GM21825 (cell line): ENCODE measurements around the gene TDO2.

ENCODE experiments used
- ATAC-seq: cut with Tn5 transposase; IDR thresholded peaks from one replicate; pipeline ENCODE4 v1.9.1; 2021; ENCODE audit warnings: mild to moderate bottlenecking, moderate library complexity; ENCODE audit not compliant: unreplicated experiment

TDO2 gene

DNA sequence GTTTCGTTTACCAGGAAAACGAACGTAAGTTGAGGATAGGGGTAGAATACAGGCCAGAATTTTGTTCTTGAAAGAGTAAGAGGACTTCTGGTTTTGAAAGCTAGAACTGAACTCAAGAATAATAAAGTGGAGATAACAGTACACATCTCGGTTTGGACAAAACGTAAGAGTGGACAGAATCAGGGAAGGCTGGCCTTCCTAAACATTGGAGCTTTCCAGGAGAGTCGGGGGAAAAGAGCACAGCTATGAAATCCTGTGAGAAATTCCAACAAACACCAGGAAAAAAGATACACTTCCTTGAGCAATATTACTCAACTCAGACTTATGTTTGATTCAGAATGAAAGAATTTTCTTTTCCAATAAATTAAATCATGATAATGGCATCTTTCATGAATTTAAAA, 49.0 kb downstream of the TDO2 start:
- no peak for ATAC-seq

DNA sequence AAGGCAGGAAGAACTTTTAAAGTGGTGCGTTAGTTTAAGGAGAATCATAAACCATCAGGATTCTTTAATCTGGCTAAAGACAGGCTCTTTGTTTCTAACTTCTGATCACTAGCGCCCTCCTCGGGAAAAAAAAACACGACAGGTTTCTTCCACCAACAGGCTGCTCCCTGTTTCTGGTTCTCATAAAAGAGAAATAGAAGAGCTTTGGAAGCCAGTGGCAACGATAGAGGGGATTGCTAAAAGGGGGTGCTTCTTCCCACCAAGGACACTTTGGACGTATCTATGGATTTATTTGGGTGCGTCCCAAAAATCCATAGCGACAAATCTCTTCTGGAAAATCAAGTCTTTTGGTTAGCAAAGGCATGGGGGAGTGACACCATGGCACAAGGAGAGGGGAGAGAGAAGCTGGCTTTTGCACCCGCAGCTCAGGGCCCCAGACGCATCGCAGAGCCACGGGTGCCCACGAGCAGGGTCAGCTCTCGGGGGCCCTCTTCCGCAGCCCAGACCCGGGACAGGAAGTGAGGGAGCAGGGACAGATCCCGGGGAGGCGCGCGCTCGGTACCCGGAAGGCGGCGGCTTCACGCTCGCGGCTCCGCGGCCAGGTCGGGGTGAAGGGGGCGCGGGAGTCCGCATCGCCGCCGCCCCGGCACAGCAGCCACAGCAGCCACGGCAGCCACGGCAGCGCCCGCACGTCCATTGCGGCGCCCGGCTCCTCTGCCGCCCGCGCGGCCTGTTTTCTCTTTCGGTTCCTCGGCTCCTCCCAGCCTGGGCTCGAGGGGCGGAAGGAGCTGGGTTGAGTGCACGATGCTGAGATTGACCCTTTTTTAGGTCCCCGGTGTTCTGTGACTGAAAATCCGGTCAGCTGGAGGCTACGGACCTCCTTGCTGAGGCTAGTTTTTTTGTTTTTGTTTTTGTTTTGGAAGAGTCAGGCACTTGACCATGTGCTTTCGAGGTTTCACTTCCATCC, 49.9 kb downstream of the TDO2 start, which contains the start of gene CTSO:
Gene CTSO, minus strand, starts transcription at position 716 of the 967 bp plus-strand sequence. Its CDS starts 19 bp downstream, at position 697.
- ATAC-seq, result peak; percentile 93

DNA sequence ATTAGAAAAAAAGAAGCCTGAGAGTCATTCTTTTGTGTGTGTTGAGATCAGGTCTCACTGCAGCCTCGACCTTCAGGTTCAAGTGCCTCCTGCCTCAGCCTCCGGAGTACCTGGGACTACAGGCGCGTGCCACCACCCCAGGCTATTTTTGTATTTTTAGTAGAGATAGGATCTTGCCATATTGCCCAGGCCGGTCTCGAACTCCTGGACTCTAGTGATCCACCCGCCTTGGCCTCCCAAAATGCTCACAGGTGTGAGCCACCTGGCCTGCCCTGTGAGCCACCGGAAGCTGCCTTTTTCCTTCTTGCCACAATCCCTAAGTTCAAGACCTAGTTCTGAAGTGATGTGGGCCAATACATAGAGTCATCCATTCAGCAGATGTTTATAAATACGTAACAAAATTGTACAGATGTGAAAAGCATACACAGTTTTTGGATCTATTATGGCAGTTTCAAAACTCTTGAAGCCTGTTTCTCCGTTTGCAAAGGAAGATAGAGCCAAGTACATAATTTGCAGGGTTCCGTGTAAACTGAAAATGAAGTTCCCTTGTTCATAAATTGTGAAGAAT, 50.7 kb downstream of the TDO2 start:
- ATAC-seq, result no peak

- no peak for ATAC-seq
Measured at GRCh38 chr4:155954939-155955338, 51.4 kb downstream of the TDO2 start.

- ATAC-seq, result no peak
Measured at GRCh38 chr4:155956461-155956860, 53.0 kb downstream of the TDO2 start.

DNA sequence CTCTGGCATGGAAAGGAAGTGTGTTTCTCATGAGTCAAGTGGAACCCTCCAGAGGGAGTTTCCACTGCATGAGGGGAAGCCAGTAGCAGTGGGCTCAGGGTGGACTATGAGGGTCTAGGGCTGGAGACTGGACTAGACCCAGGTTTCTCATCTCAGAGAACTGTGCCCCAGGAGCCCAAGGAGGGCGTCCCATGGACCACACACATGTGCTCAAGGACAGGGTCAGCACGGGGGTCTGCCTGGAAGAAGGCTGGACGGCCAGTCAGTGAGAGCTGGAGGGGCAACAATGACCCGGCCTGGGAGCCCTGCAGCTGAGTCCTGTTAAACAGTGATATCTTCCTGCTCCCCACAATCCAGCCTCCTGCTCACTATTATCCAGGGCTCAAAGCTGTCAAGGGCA, 55.9 kb downstream of the TDO2 start:
- ATAC-seq, result no peak

GRCh38 chr4:155960522-155960921, 57.0 kb downstream of the TDO2 start:
- no peak for ATAC-seq

DNA sequence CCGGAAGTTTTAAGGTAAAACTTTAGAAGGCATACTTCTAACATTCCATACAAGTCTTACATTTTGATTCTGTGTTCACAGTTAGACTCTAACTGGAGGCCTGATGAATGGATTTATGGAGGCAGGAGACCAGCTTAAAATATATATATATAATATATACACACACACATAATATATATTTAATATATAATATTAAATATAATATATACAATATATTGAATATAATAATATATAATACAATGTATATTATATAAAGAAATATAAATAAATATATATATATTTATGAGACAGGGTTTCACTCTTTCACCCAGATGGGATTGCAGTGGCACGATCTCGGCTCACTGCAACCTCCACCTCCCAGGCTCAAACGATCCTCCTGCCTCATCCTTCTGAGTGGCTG, 58.1 kb downstream of the TDO2 start:
- no peak for ATAC-seq

DNA sequence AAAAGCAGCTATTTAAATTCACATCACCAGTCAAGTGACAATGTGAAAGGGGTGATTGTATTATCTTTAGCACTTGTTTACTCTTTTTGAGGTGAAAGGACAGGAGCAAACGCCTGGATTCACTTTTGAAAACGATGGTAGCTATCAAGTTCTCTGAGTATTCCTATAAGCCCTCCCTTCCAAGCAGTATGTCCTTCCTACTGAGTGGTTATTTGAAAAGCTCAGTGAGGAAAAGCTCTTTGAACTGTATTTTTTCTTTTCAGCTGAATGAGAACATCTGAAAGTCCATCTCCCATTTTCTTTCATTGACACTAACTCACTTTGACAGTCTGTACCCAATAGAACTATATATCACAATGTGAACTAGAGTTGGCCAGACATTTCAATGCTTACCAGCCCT, 59.3 kb downstream of the TDO2 start:
- ATAC-seq, result no peak

DNA sequence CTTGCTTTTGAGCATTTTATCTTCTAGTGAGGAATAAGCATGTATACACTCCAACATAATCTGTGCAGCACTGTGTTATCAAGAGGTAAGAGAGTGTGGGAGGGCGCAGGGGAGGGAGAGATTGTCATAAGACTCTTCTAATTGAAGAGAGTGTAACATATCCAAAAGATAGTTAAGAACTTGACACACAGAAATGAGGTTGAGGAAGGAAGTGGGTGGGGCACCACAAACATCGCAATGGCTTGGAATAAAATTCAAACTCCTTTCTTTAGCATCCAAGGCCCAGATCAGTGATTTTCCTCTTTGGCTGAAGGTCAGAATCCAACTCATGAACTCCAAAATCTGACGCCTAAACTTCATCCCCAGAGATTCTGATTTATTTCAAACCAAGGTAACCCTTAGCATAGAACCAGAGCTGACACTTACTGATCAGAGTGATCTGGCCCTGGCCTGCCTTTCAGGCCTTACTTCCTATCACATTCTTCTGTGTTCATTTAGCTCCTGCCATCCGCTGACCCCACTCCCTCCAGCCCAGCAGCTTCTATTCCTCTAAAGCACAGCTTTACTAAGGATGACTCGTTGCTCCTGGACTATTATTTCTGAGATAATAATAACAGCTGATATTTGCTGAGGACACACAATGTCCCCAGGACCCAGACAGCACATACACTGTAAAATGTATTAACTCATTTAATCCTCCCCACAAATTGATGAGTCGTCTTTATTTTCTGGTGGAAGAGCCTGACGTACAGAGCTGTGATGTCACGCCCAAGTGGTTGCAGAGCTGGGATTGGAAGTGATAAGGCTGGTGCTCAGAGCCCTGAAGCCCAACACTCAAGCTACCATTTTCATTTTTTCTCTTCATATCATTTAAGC, 60.8 kb downstream of the TDO2 start:
- no peak for ATAC-seq

- ATAC-seq, result no peak
Measured at GRCh38 chr4:155966171-155966570, 62.7 kb downstream of the TDO2 start.

- ATAC-seq, result no peak
Measured at GRCh38 chr4:155966731-155967395, 63.4 kb downstream of the TDO2 start.
